GM23338 (cell line): Measurements from ENCODE around the gene HIVEP2. TPM values are rescaled to one million over a fixed set of nuclear protein-coding genes. Genes with fewer than 3 reads are reported as not detected.

Source experiments
- ATAC-seq: fragments of 200-7000 bp; cut with Tn5 transposase; 3 replicates; pipeline ENCODE4 v1.9.1; 2020
- DNase-seq: peaks from one replicate; pipeline ENCODE4 v3.0.0-alpha.2; 2015; ENCODE audit warnings: low spot score
- H2AFZ ChIP-seq: fragments of 200-600 bp; sonication (generic); 2 replicates; pipeline ENCODE4 v1.8.0; 2016; ENCODE audit warnings: antibody characterized with exemption, mild to moderate bottlenecking, moderate library complexity
- H3F3A ChIP-seq: fragments of 200-600 bp; sonication (generic); replicated peaks from 2 replicates; pipeline ENCODE4 v1.8.0; 2017; ENCODE audit warnings: antibody characterized with exemption, mixed run types, low read depth
- H3K27ac ChIP-seq: fragments of 200-600 bp; sonication (generic); 2 replicates; pipeline ENCODE4 v1.6.1; 2016; ENCODE audit warnings: low read depth
- H3K27me3 ChIP-seq: fragments of 200-600 bp; sonication (generic); 2 replicates; pipeline ENCODE4 v1.8.0; 2016; ENCODE audit warnings: mild to moderate bottlenecking, mixed run types, moderate library complexity; ENCODE audit not compliant: insufficient read depth
- H3K36me3 ChIP-seq: fragments of 200-600 bp; sonication (generic); 2 replicates; pipeline ENCODE4 v1.8.0; 2016; ENCODE audit warnings: mild to moderate bottlenecking; ENCODE audit not compliant: insufficient read depth
- H3K4me1 ChIP-seq: fragments of 200-600 bp; sonication (generic); 2 replicates; pipeline ENCODE4 v1.8.0; 2016; ENCODE audit warnings: mild to moderate bottlenecking, moderate library complexity; ENCODE audit not compliant: insufficient read depth
- H3K4me2 ChIP-seq: fragments of 200-600 bp; sonication (generic); 2 replicates; pipeline ENCODE4 v1.7.1; 2017; ENCODE audit warnings: mixed run types
- H3K4me3 ChIP-seq: fragments of 200-600 bp; sonication (generic); 2 replicates; pipeline ENCODE4 v1.6.1; 2016; ENCODE audit warnings: mixed run types
- H3K79me2 ChIP-seq: fragments of 200-600 bp; sonication (generic); replicated peaks from 2 replicates; pipeline ENCODE4 v1.8.0; 2017; ENCODE audit warnings: mild to moderate bottlenecking; ENCODE audit not compliant: insufficient read depth
- H3K9me2 ChIP-seq: fragments of 200-600 bp; sonication (generic); 2 replicates; pipeline ENCODE4 v1.8.0; 2017; ENCODE audit not compliant: insufficient read depth
- H4K20me1 ChIP-seq: fragments of 200-600 bp; sonication (generic); replicated peaks from 2 replicates; pipeline ENCODE4 v1.8.0; 2017; ENCODE audit warnings: mild to moderate bottlenecking; ENCODE audit not compliant: insufficient read depth
- H3K27ac Mint-ChIP-seq: 2 replicates; pipeline ENCODE4 v1.8.0; 2020; ENCODE audit warnings: inconsistent platforms, mild to moderate bottlenecking, moderate library complexity, mixed read lengths
- H3K27me3 Mint-ChIP-seq: 3 replicates; pipeline ENCODE4 v1.8.0; 2022; ENCODE audit warnings: low read depth, mild to moderate bottlenecking, moderate library complexity, mixed read lengths, inconsistent platforms; ENCODE audit not compliant: insufficient read depth, poor library complexity
- H3K36me3 Mint-ChIP-seq: 3 replicates; pipeline ENCODE4 v1.8.0; 2021; ENCODE audit warnings: low read depth, mild to moderate bottlenecking, inconsistent platforms, moderate library complexity, mixed read lengths
- H3K4me1 Mint-ChIP-seq: 3 replicates; pipeline ENCODE4 v1.8.0; 2020; ENCODE audit warnings: mild to moderate bottlenecking, inconsistent platforms, mixed read lengths
- H3K4me3 Mint-ChIP-seq: 3 replicates; pipeline ENCODE4 v1.8.0; 2021; ENCODE audit warnings: moderate library complexity, mild to moderate bottlenecking, inconsistent platforms, mixed read lengths
- H3K9me3 Mint-ChIP-seq: 3 replicates; pipeline ENCODE4 v1.8.0; 2020; ENCODE audit warnings: moderate library complexity, mild to moderate bottlenecking, inconsistent platforms, mixed read lengths
- CREB1 ChIP-seq: fragments of 250-450 bp; sonication (Bioruptor Pico); IDR thresholded peaks from 2 replicates; pipeline ENCODE4 v1.5.0; 2020; ENCODE audit warnings: low read depth, mild to moderate bottlenecking, moderate library complexity
- CTCF ChIP-seq, 2 experiments: fragments of 200-600 bp in 1 of 2; sonication (generic) in 1 of 2; conservative IDR thresholded peaks; 2 replicates each; pipeline versions ENCODE4 v1.5.1 to v1.6.1; 2016 to 2017; ENCODE audit warnings: antibody characterized with exemption in 2 of 2, low read depth in 2 of 2, mild to moderate bottlenecking in 2 of 2, moderate library complexity in 1 of 2
- ETS1 ChIP-seq: IDR thresholded peaks from 2 replicates; pipeline ENCODE4 v1.6.1; 2016; ENCODE audit warnings: antibody characterized with exemption
- EZH2 ChIP-seq: fragments of 200-600 bp; sonication (generic); IDR thresholded peaks from one replicate; pipeline ENCODE4 v1.8.0; 2017; ENCODE audit warnings: antibody characterized with exemption, mild to moderate bottlenecking, low read depth; ENCODE audit not compliant: unreplicated experiment
- EZH2phosphoT487 ChIP-seq: fragments of 200-600 bp; sonication (generic); IDR thresholded peaks from one replicate; pipeline ENCODE4 v1.8.1; 2018; ENCODE audit warnings: antibody characterized with exemption; ENCODE audit not compliant: unreplicated experiment
- JUNB ChIP-seq: IDR thresholded peaks from one replicate; pipeline ENCODE4 v1.6.1; 2016; ENCODE audit warnings: antibody characterized with exemption; ENCODE audit not compliant: unreplicated experiment
- NANOG ChIP-seq: IDR thresholded peaks from 2 replicates; pipeline ENCODE4 v1.6.1; 2016; ENCODE audit warnings: antibody characterized with exemption, borderline replicate concordance
- REST ChIP-seq: IDR thresholded peaks from one replicate; pipeline ENCODE4 v1.6.1; 2018; ENCODE audit warnings: antibody characterized with exemption; ENCODE audit not compliant: unreplicated experiment
- STAT1 ChIP-seq: IDR thresholded peaks from one replicate; pipeline ENCODE4 v1.6.1; 2016; ENCODE audit warnings: antibody characterized with exemption; ENCODE audit not compliant: unreplicated experiment
- ZNF331 ChIP-seq: fragments of 250-450 bp; sonication (Bioruptor Pico); IDR thresholded peaks from 2 replicates; pipeline ENCODE4 v1.5.0; 2020; ENCODE audit warnings: low read depth, mild to moderate bottlenecking, moderate library complexity
- polyA plus RNA-seq: library from polyadenylated mRNA; unstranded; fragments of >200 nt; fragmentation: Nextera tagmentation; extraction: Ambion mirVana; gene quantifications from 2 replicates; pipeline ENCODE4 v1.2.1, GENCODE V29; 2016
- total RNA-seq: library from RNA; depleted of rRNA; stranded (reverse); fragments of >200 nt; shearing (Covaris generic); gene quantifications from 2 replicates; pipeline ENCODE4 v1.2.3, GENCODE V29; 2014
- TF ChIP-seq, protein P1 (sequence below): fragments of 250-450 bp; sonication (Bioruptor Pico); IDR thresholded peaks from 2 replicates; pipeline ENCODE4 v1.5.0; 2020; ENCODE audit warnings: mild to moderate bottlenecking, moderate library complexity

HIVEP2 gene
- total and polyA plus RNA-seq, 2 experiments from 2014 or later: 1.5 to 7.4 TPM

DNA sequence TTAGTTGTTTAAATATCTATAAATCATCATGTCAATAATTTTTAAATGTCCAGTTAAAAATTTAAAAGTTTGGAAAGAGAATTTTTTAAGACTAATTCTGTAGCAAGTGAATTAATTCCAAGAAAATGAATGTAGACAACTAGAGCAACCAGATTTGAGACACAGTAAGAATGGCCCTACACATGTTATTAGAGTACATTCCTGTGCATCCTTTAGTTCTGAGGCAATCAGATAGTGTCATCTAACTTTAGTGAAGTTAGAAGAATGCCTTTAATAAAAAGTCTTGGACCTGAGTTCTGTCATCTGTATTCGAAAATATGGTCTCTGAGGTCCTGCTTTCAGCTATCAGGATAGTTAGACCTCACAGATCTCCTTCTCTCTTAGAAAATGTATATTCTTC, 63.7 kb downstream of the HIVEP2 start (continued):
- TF ChIP-seq, protein P1, sequence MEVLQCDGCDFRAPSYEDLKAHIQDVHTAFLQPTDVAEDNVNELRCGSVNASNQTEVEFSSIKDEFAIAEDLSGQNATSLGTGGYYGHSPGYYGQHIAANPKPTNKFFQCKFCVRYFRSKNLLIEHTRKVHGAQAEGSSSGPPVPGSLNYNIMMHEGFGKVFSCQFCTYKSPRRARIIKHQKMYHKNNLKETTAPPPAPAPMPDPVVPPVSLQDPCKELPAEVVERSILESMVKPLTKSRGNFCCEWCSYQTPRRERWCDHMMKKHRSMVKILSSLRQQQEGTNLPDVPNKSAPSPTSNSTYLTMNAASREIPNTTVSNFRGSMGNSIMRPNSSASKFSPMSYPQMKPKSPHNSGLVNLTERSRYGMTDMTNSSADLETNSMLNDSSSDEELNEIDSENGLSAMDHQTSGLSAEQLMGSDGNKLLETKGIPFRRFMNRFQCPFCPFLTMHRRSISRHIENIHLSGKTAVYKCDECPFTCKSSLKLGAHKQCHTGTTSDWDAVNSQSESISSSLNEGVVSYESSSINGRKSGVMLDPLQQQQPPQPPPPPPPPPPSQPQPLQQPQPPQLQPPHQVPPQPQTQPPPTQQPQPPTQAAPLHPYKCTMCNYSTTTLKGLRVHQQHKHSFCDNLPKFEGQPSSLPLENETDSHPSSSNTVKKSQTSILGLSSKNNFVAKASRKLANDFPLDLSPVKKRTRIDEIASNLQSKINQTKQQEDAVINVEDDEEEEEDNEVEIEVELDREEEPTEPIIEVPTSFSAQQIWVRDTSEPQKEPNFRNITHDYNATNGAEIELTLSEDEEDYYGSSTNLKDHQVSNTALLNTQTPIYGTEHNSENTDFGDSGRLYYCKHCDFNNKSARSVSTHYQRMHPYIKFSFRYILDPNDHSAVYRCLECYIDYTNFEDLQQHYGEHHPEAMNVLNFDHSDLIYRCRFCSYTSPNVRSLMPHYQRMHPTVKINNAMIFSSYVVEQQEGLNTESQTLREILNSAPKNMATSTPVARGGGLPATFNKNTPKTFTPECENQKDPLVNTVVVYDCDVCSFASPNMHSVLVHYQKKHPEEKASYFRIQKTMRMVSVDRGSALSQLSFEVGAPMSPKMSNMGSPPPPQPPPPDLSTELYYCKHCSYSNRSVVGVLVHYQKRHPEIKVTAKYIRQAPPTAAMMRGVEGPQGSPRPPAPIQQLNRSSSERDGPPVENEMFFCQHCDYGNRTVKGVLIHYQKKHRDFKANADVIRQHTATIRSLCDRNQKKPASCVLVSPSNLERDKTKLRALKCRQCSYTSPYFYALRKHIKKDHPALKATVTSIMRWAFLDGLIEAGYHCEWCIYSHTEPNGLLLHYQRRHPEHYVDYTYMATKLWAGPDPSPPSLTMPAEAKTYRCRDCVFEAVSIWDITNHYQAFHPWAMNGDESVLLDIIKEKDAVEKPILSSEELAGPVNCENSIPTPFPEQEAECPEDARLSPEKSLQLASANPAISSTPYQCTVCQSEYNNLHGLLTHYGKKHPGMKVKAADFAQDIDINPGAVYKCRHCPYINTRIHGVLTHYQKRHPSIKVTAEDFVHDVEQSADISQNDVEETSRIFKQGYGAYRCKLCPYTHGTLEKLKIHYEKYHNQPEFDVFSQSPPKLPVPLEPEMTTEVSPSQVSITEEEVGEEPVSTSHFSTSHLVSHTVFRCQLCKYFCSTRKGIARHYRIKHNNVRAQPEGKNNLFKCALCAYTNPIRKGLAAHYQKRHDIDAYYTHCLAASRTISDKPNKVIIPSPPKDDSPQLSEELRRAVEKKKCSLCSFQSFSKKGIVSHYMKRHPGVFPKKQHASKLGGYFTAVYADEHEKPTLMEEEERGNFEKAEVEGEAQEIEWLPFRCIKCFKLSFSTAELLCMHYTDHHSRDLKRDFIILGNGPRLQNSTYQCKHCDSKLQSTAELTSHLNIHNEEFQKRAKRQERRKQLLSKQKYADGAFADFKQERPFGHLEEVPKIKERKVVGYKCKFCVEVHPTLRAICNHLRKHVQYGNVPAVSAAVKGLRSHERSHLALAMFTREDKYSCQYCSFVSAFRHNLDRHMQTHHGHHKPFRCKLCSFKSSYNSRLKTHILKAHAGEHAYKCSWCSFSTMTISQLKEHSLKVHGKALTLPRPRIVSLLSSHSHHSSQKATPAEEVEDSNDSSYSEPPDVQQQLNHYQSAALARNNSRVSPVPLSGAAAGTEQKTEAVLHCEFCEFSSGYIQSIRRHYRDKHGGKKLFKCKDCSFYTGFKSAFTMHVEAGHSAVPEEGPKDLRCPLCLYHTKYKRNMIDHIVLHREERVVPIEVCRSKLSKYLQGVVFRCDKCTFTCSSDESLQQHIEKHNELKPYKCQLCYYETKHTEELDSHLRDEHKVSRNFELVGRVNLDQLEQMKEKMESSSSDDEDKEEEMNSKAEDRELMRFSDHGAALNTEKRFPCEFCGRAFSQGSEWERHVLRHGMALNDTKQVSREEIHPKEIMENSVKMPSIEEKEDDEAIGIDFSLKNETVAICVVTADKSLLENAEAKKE: no peak
- no peak for TF ChIP-seq ETS1

DNA sequence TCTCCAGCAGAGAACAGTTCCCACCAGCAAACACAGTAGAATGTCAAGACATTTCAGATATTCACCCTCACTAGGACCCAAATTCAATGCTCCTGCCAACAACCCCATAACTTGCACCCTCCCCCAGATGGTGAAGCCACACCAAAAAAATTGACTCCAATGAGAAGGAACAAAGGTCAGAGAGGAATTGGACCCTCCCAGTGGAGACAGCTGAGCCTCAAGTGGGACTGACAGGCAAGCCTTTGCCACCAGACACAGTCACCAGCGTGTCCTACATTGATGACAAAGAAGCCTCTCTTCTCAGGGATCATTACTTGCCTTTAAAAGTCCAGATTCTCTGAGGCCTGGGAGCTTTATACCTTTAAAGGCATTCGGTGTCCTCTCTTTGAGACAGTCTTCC, 64.8 kb downstream of the HIVEP2 start:
- no peaks in the 10 kb centered on the region for H3K36me3 Mint-ChIP-seq
- TF ChIP-seq EZH2 (no peak), STAT1 (no peak), NANOG (no peak), REST (no peak), CREB1 (CRISPR knock-in tag) (no peak), CTCF (conservative IDR thresholded peaks at IDR 0.05; ENCODE audit: low read depth in 2 of 2) (no peak), ZNF331 (no peak), JUNB (no peak), EZH2phosphoT487 (no peak), ETS1 (no peak)

More for the DNA sequence above, 64.8 kb downstream of the HIVEP2 start:
- no peaks in the 10 kb centered on the region for H3K27me3 Mint-ChIP-seq
- DNase-seq (no peak), ATAC-seq (no peak)
- Histone ChIP-seq H2AFZ (no peak overlapping the region), H3K79me2 (peaks cover 19% of the 10 kb centered on the region; the same call in 1 of the 2 replicates), H3K4me2 (no peak overlapping the region), H3F3A (no peaks in the 10 kb centered on the region), H3K4me1 (peaks cover 25% of the 10 kb centered on the region), H3K27ac (no peak overlapping the region), H3K4me3 (no peak overlapping the region), H3K9me2 (peaks cover 4% of the 10 kb centered on the region; the same call in 1 of the 2 replicates), H4K20me1 (no peaks in the 10 kb centered on the region), H3K36me3 (no peaks in the 10 kb centered on the region), H3K27me3 (no peaks in the 10 kb centered on the region)
- H3K4me1 Mint-ChIP-seq: peaks cover 26% of the 10 kb centered on the region
- H3K4me3 Mint-ChIP-seq: no peak overlapping the region
- no peaks in the 10 kb centered on the region for H3K9me3 Mint-ChIP-seq
- no peak overlapping the region for H3K27ac Mint-ChIP-seq
